ENCODE measurements around the gene CCNB1IP1.
"Not testable (repeated sequence)": the region's sequence is repeated elsewhere in the genome, so short reads cannot be mapped to it uniquely, and the experiment has no call there.

Gene CCNB1IP1, protein sequence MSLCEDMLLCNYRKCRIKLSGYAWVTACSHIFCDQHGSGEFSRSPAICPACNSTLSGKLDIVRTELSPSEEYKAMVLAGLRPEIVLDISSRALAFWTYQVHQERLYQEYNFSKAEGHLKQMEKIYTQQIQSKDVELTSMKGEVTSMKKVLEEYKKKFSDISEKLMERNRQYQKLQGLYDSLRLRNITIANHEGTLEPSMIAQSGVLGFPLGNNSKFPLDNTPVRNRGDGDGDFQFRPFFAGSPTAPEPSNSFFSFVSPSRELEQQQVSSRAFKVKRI

DNA sequence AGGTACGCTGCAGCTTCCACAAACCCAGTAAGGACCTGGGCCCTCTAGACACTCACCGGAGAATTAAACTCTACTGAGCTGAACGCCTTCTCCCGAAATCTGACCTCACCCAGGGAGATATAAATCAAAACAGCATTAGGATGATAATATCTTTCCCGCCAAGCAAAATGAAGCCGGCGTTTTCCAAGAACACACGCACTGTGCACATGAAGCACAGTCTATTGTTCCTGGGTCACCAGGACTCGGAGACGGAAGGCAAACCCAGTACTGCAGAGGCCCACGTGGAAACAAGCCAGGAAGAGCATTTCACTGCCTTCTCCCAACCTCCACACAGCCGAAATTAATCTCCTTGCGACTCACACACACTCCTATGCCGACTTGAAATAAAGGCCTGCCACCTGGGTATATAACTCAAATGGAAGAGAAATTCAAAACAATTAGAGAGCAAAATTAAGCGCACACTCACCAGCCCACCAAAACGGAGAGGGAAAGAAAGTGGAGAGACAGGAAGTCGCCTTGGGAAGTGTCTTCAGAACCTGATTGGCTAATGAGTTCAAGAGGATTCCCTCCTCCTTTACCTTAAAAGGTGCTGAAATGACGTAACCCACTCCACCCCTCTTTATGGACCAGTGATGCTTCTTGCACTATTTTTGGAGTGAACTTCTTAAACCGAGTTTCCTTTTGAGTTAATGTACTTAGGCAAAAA is at the start of gene CCNB1IP1:
Gene CCNB1IP1, minus strand, starts transcription at position 492 of the 706 bp plus-strand sequence. CDS start 16,756 bp downstream, outside the sequence.
- peak; percentile 81 to 92 for DNase-seq

DNA sequence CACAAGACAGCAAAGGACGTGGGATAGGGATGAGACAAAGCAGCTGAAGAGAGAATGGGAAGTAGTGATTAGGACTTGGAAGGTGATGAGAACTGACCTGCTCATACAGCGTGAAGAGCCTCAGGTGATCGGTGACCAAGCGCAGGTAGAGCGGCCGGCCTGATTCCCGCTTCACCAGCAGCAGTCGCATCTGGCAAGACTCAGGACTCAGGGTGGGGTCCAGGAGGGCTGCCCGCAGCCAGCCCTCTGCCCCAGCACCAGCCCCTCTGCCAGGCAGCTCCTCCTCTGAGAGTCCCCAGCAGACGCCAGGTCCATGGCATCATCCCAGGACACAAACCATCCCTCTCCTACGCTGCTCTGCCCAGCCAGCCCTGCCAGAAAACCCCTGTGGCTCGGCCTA is 49.4 kb upstream of the CCNB1IP1 start:
- no peak for DNase-seq

DNA sequence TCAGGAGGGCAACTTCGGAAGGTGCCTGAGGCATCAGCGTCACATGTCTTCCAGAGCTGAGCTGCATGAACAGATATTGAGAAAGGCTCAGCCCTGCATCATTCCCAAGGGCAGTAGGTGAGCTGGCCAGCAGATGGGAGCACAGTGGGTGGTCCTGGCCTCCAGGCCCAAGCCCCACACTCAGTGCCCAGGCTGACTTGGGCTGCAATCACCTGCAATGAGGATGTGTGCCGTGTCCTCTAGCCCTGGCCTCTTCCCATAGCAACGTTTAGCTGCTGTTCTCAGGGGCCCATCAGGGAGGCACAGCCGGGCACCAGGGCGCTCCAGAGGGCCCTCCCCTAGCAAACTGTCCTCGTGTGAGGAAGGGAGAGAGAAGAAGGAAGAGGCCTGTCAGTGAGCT is 48.3 kb upstream of the CCNB1IP1 start:
- DNase-seq = no peak

DNA sequence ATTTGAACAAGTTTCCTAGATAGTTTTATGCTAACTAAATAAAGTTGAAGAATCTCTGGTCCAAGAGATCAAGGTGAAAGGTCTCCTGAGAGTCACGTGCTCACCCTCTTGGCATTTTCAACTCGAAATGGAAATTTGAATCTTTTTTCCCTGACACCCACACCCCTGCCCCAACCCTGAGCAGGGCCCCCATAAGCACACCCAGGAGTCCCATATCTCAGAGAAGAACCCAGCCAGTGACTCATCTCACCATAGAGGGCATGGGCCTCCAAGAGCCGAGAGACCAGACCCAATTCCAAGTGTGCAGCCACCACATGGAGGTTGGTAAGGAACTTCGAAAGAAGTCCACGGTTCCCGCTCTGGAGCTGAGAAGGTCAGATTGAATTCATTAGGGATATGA is 47.6 kb upstream of the CCNB1IP1 start:
- DNase-seq = no peak

DNA sequence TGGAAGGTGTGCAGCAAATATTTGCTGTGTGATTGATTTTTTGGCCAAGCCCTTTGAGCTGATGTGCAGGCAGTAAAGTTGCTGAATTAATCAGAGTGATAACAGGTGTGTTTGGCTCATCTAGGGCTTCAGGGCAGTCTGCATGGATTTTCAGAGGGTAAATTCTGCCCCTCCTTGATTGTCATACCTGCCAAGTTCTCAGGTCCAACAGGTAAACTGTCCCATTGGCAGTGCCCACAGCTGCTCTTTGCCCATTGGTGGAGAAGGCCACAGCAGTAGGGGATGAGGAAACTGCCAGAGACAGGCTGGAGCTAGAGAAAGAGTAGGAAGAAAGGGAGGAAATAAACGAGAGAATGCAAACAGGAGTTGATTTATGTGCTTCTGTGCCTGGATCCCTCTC is 46.7 kb upstream of the CCNB1IP1 start:
- no peak for DNase-seq

DNA sequence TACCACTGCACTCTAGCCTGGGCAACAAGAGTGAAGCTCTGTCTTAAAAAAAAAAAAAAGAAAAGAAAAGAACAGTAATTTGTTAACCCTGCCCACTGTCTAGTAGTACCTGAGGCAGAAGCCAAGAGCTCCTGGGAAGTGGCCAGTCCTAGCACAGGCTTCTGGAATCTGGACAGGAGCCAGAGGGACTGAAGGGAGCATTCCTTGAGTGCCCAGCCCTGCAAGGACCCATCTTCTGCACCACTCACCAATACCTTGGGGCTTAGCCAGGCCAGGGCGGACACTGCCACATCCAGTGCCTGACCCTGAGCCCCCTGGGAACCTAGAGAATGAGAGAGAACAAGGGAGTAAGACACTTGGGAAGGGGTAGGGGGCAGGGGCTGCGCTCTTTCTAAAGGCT is 44.1 kb upstream of the CCNB1IP1 start:
- no peak for DNase-seq

DNA sequence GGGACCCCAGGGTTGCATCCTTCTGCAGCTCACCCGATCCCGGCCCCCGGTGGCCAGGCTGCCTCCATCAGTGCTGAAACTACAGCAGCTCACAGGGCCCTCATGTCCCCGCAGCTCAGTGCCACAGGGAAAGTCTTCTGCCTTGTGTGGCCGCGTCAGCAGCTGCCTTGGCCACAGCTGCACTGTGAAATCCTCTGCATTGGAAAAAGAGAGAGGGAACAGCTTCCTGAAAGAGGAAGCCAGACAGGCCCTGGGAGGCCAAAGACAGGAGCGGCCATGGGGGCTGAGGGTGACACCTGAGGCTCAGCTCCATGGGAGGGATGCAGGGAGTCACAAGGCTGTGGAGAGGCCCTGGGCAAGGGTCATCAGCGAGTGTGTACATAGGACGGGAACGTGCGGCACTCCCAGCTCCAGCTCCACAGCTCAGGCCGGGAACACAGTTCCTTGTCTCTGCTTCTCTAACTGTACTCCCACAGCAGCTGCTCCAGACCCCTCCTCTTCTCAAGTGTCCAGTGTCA is 43.1 kb upstream of the CCNB1IP1 start:
- DNase-seq = no peak

DNA sequence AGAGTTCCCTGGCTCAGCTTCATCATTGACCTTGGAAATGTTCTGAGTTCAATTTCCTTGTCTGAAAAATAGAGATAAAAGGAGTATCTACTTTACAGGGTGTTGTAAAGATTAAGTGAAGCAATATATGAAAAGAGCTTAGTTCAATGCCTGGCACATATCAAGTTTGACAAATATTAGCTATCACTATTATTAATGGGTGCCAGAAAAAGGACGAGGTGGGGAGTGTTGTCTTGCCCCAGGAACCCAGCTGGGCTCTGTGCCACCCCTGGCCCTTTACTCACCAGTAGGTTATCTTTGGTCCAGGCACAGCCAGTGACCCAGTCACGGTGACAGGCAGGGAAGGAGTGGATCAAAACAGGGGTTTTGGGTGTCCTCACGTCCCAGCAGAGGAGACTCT is 42.4 kb upstream of the CCNB1IP1 start:
- DNase-seq = no peak

DNA sequence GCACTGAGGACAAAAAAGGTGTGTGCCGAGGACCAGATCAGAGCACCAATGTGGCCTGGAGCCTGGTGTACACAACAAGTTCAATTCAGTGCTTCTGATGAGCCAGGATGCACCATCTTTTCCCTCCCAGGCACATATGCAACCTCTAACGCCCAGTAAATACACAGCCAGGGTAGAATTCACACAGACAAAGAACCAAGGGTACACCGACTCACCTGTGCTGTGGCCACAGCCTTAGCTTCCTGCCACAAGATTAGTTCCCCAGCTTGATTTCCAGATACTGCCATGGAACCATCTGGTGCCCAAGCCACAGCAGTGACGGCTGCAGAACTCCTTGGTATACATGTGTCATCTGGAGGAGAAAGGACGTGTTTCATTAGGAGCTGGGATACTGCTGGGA is 39.7 kb upstream of the CCNB1IP1 start:
- no peak for DNase-seq

DNA sequence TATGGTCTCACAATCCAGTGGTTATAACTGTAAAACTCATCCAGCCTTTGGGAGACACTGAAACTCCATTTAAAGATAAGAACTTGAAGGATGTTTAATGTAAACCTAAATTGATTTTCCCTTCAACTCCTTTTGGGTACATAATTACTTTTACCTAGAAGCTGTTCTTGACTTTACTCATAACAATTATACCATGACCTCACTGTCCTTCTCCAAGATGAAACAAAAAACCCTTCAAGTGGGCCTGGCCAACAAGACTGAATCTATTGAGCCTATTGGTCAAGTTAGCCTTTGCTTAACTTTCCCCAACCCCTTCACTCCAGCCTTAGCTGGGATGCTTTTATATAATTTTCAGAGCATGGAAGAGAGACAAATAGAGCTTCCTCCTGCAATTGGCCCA is 32.8 kb upstream of the CCNB1IP1 start:
- DNase-seq = no peak

DNA sequence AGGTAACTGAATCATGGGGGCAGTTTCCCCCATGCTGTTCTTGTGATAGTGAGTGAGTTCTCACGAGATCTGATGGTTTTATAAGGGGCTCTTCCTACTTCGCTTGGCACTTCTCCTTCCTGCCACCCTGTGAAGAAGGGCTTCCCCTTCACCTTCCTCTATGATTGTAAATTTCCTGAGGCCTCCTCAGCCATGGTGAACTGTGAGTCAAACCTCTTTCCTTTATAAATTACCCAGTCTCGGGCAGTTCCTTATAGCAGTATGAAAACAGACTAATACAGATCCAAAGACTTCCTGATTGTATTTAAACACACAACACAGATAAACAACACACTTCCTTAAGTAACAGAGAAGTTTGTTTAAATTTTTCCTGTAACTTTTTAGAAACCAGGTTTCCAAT is 25.4 kb upstream of the CCNB1IP1 start:
- DNase-seq = not testable (repeated sequence)

DNA sequence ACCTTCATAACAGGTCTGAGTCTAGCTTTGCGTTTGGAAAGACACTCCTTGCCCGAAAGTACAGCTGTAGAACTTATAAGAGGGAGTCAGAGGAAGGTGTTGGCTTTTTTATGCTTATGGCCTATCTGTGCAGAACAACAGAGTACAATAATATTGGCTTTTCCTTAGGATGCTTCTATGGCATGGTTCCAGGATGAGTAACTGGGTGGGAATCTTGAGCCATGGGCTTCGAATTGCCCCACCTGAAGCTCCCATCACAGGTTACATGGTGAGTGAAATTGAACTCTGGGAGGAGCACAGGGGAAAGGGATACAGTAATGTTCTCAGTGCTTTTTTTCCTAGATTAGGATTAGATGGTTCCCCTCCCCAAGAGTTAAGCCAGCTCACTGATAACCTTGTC is 23.3 kb upstream of the CCNB1IP1 start:
- DNase-seq = no peak

DNA sequence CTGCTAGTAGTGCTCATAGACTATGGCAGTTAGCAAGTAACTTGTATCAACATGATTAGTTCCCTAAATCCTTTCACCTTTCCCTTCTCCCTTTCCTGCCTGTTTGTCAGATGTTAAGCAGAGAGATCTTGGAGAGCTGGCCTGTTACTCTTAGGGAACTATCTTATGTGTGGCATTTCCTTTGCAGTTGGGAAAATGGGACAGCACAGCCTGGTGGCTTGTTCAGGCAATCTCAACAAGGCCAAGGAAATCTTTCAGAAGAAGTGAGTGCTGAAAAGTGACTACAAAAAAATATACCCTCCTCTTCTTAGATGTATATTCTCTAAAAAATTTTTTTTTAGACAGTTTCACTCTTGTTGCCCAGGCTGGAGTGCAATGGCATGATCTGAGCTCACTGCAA is 17.8 kb upstream of the CCNB1IP1 start:
- DNase-seq = no peak

DNA sequence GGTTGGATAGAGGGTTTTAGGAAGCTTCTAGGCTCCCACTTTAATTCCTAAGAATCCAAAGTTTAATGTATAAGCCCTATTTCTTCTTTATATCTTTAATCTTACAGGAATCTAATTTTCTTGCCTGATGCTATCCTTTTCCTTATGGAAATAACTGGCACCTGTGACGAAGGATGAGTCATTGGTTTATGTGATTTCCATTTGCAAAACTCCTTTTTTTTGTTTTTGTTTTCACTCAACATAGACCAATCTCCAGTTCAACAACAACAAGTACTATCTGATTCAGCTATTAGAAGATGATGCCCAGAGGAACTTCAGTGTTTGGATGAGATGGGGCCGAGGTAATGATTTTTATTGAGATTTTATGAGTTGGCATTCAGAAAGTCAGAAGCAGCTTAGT is 17.2 kb upstream of the CCNB1IP1 start:
- DNase-seq = no peak

DNA sequence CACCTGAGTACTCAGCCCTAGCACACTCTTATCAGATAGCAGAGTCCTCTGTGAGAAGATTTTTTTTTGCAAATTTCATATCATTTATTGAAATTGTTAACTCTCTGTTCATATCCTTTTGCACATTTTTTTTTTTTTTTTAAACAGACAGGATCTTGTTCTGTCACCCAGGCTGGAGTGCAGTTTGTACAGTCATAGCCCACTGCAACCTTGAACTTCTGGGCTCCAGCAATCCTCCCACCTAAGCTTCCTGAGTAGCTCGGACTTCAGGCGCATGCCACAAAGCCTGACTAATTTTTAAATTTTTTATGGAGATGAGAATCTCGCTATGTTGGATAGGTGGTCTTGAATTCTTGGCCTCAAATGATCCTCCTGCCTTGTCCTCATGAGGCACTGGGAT is 14.7 kb upstream of the CCNB1IP1 start:
- no peak for DNase-seq

DNA sequence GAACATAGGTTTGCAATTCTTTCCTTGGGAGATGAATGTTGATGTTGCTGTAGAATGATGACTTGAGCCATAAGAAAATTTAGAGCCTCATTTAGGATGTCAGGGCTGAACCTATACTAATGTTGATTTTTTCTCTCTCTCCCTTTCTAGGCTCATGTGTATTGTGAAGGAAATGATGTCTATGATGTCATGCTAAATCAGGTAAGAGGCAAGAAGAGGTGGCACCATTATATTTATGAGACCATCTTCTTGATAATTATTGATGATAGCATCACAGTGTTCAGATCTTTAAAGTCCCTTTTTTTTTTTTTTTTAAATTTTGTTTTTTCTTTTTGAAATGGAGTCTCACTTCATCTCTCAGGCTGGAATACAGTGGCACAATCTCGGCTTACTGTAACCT is 13.6 kb upstream of the CCNB1IP1 start:
- DNase-seq = no peak

DNA sequence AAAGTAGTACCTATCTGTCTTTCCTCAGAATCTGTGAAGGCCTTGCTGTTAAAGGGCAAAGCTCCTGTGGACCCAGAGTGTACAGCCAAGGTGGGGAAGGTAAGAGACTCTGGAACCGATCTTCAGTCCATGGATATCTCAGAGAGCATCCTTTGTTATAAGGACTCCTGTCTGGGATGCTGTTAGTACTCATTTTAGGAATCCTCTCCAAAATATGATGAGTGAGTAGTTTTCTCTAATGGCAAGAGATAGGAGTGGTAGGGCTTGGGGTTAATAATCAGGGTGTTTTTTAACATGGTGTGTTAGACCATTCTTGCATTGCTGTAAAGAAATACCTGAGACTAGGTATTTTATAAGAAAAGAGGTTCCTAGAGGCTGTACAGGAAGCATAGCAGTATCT is 12.3 kb upstream of the CCNB1IP1 start:
- no peak for DNase-seq

DNA sequence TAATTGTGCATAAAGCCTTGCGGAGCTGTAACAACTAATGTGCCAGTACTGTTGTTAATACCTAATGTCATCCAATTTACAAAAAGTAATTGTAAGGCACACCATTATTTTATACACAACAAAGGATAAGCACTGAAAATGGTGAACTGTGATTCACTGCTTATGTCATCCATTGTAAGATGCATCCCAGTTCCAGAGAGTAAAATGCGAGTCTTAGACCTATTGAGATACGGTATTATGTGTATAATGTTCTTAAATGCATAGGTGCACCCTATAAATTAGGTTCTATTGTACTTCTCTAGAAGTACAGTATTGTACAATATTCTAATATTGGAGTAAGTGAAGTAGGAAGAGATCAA is 10.8 kb upstream of the CCNB1IP1 start:
- peak in 1 of 2 experiments; percentile 28 for DNase-seq

DNA sequence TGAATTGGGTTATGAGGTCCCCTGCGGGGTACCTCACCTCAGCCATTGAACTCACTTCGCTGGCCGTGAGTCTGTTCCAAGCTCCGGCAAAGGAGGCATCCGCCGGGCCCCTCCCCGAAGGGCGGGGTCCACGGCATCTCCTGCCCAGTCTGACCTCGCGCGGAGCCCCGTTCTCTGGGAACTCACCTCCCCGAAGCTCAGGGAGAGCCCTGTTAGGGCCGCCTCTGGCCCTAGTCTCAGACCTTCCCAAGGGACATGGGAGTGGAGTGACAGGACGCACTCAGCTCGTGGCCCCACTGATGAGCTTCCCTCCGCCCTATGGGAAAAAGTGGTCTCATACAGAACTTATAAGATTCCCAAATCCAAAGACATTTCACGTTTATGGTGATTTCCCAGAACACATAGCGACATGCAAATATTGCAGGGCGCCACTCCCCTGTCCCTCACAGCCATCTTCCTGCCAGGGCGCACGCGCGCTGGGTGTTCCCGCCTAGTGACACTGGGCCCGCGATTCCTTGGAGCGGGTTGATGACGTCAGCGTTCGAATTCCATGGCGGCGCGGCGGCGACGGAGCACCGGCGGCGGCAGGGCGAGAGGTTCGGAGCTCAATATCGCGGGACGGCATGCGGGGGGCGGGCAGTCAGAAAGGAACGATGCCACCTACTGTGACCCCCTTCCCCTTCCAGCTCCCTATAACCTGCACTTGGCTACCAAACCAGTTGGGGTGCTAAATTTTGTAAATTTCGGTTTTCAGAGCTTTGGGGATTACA is 10.2 kb upstream of the CCNB1IP1 start, which contains the start of gene PARP2:
Gene PARP2, plus strand, starts transcription at position 544 of the 770 bp plus-strand sequence. Its CDS starts 7 bp downstream, at position 551.
- peak; percentile 99 to 100 for DNase-seq

DNA sequence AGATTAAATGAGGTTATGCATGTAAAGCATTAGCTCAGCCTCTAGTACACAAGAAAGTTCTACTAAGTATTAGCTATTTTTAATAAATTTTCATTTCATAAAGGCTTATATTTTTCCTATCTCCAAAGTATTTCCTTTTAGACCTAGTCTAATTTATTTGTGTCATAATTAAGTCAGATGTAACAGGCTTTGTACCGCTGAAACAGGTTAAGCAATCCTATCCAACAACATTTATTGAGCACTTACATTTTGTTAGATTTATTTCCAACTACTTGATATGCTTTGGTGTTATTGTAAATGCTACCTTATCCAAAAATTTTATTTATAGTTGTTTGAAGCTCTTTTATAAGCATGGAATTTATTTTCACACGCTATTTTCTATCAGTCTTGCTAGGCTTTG is 8.6 kb upstream of the CCNB1IP1 start:
- no peak for DNase-seq

DNA sequence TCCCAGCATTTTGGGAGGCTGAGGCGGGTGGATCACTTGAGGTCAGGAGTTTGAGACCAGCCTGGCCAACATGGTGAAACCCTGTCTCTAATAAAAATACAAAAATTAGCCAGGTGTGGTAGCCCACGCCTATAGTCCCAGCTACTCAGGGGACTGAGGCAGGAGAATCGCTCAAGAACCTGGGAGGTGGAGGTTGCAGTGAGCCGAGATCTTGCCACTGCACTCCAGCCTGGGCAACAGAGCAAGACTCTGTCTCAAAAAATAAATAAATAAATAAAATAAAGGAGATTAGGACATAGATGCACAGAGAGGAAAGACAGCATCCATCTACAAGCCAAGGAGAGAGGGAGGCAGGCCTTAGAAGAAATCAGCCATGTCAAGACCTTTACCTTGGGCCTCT is 8.0 kb upstream of the CCNB1IP1 start:
- not testable (repeated sequence) for DNase-seq

DNA sequence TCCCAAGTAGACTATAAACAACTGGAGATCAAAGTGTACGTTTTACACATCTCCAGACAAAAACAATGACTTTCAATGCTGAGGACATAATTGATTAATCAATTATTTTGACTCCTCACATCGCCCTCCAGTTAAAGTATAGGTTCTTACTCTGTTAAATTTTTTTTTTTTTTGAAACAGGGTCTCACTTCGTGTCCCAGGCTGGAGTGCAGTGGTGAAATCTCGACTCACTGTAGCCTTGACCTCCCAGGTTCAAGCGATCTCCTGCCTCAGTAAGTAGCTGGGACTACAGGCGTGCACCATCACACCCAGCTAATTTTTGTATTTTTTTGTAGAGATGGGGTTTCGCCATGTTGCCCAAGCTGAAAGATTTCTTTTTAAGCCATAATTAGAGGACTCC is 938 bp upstream of the CCNB1IP1 start:
- DNase-seq = no peak

DNA sequence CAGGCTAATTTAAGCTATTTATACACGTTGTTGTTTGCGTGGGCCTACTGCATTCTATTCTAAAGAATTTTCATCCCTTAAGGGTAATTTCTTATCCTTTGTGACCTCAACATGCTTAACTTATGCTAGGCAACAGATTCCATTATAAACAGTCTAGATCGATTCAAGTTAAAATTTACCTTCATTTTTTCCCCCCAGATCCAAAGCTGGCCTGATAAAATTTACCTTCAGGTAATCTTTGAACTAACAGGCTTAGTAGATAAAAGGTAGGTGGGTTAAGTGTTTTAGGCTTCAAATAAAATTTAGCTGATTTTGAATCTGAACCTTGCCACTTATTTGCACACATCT is 389 bp upstream of the CCNB1IP1 start:
- no peak for DNase-seq

DNA sequence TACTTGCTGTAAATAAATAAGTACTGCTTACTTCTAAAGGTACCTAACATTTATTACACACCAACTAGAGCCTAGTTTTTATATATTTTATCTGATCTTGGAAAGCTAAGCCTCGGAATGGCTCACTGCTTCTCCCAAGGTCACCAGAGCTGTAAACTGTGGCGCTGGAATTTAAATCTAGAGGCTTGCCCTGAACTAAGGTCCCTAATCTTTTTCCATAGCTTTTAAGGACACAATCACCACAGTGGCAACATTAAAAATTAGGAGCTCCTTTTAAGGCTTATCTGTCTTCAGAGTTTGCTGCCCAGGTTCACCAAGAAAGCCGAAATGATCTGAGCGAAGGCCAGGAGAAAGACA is 670 bp downstream of the CCNB1IP1 start:
- DNase-seq = no peak

Data from NCI-H2081 (cell line).